ENCODE results near the gene SUV39H1.
"Not testable (repeated sequence)": the region's sequence is repeated elsewhere in the genome, so short reads cannot be mapped to it uniquely, and the experiment has no call there.

SUV39H1 gene

GRCh38 chrX:48681539-48682183 is 14.9 kb upstream of the SUV39H1 start:
- TF ChIP-seq CTCF (IDR thresholded peaks at IDR 0.05; ENCODE audit: poor library complexity, severe bottlenecking), result no peak
- H3K4me3 ChIP-seq (ENCODE audit: severe bottlenecking), result no peak overlapping the region
- ATAC-seq (ENCODE audit: low read depth), result no peak
- H3K4me1 ChIP-seq (ENCODE audit: insufficient read depth, poor library complexity, severe bottlenecking), result no peaks in the 10 kb centered on the region
- no peak overlapping the region for H3K27ac ChIP-seq (ENCODE audit: poor library complexity, severe bottlenecking)
- H3K27me3 ChIP-seq (ENCODE audit: insufficient read depth, poor library complexity, severe bottlenecking), result no peaks in the 10 kb centered on the region
- H3K9me3 ChIP-seq (ENCODE audit: severe bottlenecking), result no peaks in the 10 kb centered on the region
- DNase-seq (ENCODE audit: low spot score), result no peak
- no peaks in the 10 kb centered on the region for H3K36me3 ChIP-seq (ENCODE audit: low read depth)

- DNase-seq (ENCODE audit: low spot score); H3K27ac ChIP-seq (ENCODE audit: poor library complexity, severe bottlenecking); ATAC-seq (ENCODE audit: low read depth); H3K9me3 ChIP-seq (ENCODE audit: severe bottlenecking); H3K4me3 ChIP-seq (ENCODE audit: severe bottlenecking); H3K4me1 ChIP-seq (ENCODE audit: insufficient read depth, poor library complexity, severe bottlenecking); H3K36me3 ChIP-seq (ENCODE audit: low read depth); H3K27me3 ChIP-seq (ENCODE audit: insufficient read depth, poor library complexity, severe bottlenecking): not testable (repeated sequence)
Measured at GRCh38 chrX:48682795-48683194, 13.7 kb upstream of the SUV39H1 start.

DNA sequence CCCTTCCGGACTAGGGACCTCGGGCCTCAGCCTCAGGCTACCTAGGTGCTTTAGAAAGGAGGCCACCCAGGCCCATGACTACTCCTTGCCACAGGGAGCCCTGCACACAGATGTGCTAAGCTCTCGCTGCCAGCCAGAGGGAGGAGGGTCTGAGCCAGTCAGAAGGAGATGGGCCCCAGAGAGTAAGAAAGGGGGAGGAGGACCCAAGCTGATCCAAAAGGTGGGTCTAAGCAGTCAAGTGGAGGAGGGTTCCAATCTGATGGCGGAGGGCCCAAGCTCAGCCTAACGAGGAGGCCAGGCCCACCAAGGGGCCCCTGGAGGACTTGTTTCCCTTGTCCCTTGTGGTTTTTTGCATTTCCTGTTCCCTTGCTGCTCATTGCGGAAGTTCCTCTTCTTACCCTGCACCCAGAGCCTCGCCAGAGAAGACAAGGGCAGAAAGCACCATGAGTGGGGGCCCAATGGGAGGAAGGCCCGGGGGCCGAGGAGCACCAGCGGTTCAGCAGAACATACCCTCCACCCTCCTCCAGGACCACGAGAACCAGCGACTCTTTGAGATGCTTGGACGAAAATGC is 13.0 kb upstream of the SUV39H1 start, which contains the start of gene WAS:
TSS of gene WAS (plus strand) at position 389 of the 572 bp plus-strand sequence. CDS start at position 444, 55 bp downstream.
- Histone ChIP-seq H3K27me3 (ENCODE audit: insufficient read depth, poor library complexity, severe bottlenecking) (no peaks in the 10 kb centered on the region), H3K27ac (ENCODE audit: poor library complexity, severe bottlenecking) (no peak within 1 kb of the TSS), H3K36me3 (ENCODE audit: low read depth) (no peaks in the 10 kb centered on the region), H3K4me3 (ENCODE audit: severe bottlenecking) (no peak within 1 kb of the TSS), H3K4me1 (ENCODE audit: insufficient read depth, poor library complexity, severe bottlenecking) (no peaks in the 10 kb centered on the region), H3K9me3 (ENCODE audit: severe bottlenecking) (no peaks in the 10 kb centered on the region)
- DNase-seq (ENCODE audit: low spot score) (no peak), ATAC-seq (ENCODE audit: low read depth) (no peak)
- TF ChIP-seq CTCF (IDR thresholded peaks at IDR 0.05; ENCODE audit: poor library complexity, severe bottlenecking), result no peak

GRCh38 chrX:48684134-48684533 is 12.4 kb upstream of the SUV39H1 start:
- DNase-seq (ENCODE audit: low spot score), result no peak

DNA sequence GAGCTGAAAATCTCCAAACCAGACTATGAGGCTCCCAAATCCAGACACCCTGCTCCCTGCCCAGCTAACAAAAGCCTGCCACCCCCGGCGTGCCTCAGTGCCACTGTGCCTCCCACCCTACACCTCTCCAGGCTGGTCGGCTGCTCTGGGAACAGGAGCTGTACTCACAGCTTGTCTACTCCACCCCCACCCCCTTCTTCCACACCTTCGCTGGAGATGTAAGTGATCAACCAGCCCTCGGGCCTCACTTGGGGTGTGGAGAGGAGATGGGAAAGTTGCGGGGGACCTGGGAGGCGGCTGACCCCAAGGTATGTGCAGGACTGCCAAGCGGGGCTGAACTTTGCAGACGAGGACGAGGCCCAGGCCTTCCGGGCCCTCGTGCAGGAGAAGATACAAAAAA is 11.1 kb upstream of the SUV39H1 start:
- no peaks in the 10 kb centered on the region for H3K9me3 ChIP-seq (ENCODE audit: severe bottlenecking)
- H3K36me3 ChIP-seq (ENCODE audit: low read depth), result no peaks in the 10 kb centered on the region
- H3K4me1 ChIP-seq (ENCODE audit: insufficient read depth, poor library complexity, severe bottlenecking), result no peaks in the 10 kb centered on the region
- no peak overlapping the region for H3K27ac ChIP-seq (ENCODE audit: poor library complexity, severe bottlenecking)
- DNase-seq (ENCODE audit: low spot score) (no peak), ATAC-seq (ENCODE audit: low read depth) (no peak)
- H3K4me3 ChIP-seq (ENCODE audit: severe bottlenecking), result no peak overlapping the region
- TF ChIP-seq CTCF (IDR thresholded peaks at IDR 0.05; ENCODE audit: poor library complexity, severe bottlenecking), result no peak
- no peaks in the 10 kb centered on the region for H3K27me3 ChIP-seq (ENCODE audit: insufficient read depth, poor library complexity, severe bottlenecking)

More at GRCh38 chrX:48684134-48684533, 12.4 kb upstream of the SUV39H1 start:
- H3K36me3 ChIP-seq (ENCODE audit: low read depth), result no peaks in the 10 kb centered on the region
- no peak overlapping the region for H3K4me3 ChIP-seq (ENCODE audit: severe bottlenecking)
- TF ChIP-seq CTCF (IDR thresholded peaks at IDR 0.05; ENCODE audit: poor library complexity, severe bottlenecking), result no peak
- ATAC-seq (ENCODE audit: low read depth), result no peak
- no peak overlapping the region for H3K27ac ChIP-seq (ENCODE audit: poor library complexity, severe bottlenecking)
- no peaks in the 10 kb centered on the region for H3K27me3 ChIP-seq (ENCODE audit: insufficient read depth, poor library complexity, severe bottlenecking)
- H3K9me3 ChIP-seq (ENCODE audit: severe bottlenecking), result no peaks in the 10 kb centered on the region
- no peaks in the 10 kb centered on the region for H3K4me1 ChIP-seq (ENCODE audit: insufficient read depth, poor library complexity, severe bottlenecking)

All from RWPE2 (cell line).